A549 (cell line): ENCODE data around the gene ANKS1B. TPM values are rescaled to one million over a fixed set of nuclear protein-coding genes. Genes with fewer than 3 reads are reported as not detected.
A peak's percentile ranks its signal among the peaks of the same experiment; 100 is the strongest.
"Not testable (repeated sequence)": the region's sequence is repeated elsewhere in the genome, so short reads cannot be mapped to it uniquely, and the experiment has no call there.

ENCODE experiments used
- ATAC-seq, 2 experiments: fragments of 200-7000 bp in 1 of 2; fragments of >200 bp in 1 of 2; cut with Nextera tagmentation in 1 of 2; cut with Tn5 transposase in 1 of 2; 3 replicates each; pipeline versions ENCODE4 v1.8.0 to v1.9.1; 2018 to 2020; ENCODE audit warnings: mild to moderate bottlenecking in 1 of 2, moderate library complexity in 1 of 2
- CTCF ChIA-PET: fragments of 300-600 bp; sonication (Branson Sonifier 250); formaldehyde crosslinking; extraction: SDS; loops from one replicate; lab custom pipeline; 2021; ENCODE audit warnings: antibody characterized with exemption, inconsistent platforms; lab: Yijun Ruan, JAX
- POLR2A ChIA-PET: fragments of 350-600 bp; formaldehyde crosslinking; extraction: SDS; loops from one replicate; lab custom pipeline; 2021; ENCODE audit warnings: antibody characterized with exemption, inconsistent platforms; lab: Yijun Ruan, JAX
- DNase-seq, 2 experiments: peaks; one replicate each; pipeline versions ENCODE4 v3.0.0 to v3.0.0-alpha.2; 2011 to 2016; ENCODE audit warnings: low read depth in 1 of 2, low spot score in 1 of 2
- FAIRE-seq: peaks from 2 replicates; lab custom pipeline; 2011; peaks lifted over from hg19 to GRCh38; lab: Jason Lieb, UNC
- H3K27ac ChIP-seq, 2 experiments: fragments of >200 bp; sonication (Bioruptor Twin); formaldehyde crosslinking; 3 replicates each; pipeline ENCODE4 v1.5.1; 2016 to 2017
- H3K4me1 ChIP-seq: fragments of >200 bp; sonication (Bioruptor Twin); formaldehyde crosslinking; 3 replicates; pipeline ENCODE4 v1.6.1; 2016
- H3K4me2 ChIP-seq: fragments of >200 bp; sonication (Bioruptor Twin); formaldehyde crosslinking; 3 replicates; pipeline ENCODE4 v1.6.1; 2016
- H3K4me3 ChIP-seq: fragments of >200 bp; sonication (Bioruptor Twin); formaldehyde crosslinking; 3 replicates; pipeline ENCODE4 v1.5.1; 2016
- H3K9me3 ChIP-seq: fragments of >200 bp; sonication (Bioruptor Twin); formaldehyde crosslinking; 3 replicates; pipeline ENCODE4 v1.6.1; 2016
- FOSB ChIP-seq: fragments of 250-450 bp; sonication (Bioruptor Pico); IDR thresholded peaks from 2 replicates; pipeline ENCODE4 v1.5.0; 2020; ENCODE audit warnings: mild to moderate bottlenecking, moderate library complexity
- FOSL2 ChIP-seq, 2 experiments: fragments of 450-650 bp in 1 of 2; fragments of >200 bp in 1 of 2; sonication (Bioruptor Twin) in 1 of 2; formaldehyde crosslinking; IDR thresholded peaks; 2 replicates each; pipeline versions ENCODE4 v1.5.0 to v1.6.1; 2016 to 2020; ENCODE audit warnings: mild to moderate bottlenecking in 1 of 2, moderate library complexity in 1 of 2
- KDM5A ChIP-seq: fragments of 200-600 bp; sonication (generic); IDR thresholded peaks from 2 replicates; pipeline ENCODE4 v1.6.1; 2016; ENCODE audit warnings: antibody characterized with exemption, mild to moderate bottlenecking
- MAFK ChIP-seq: fragments of 450-650 bp; IDR thresholded peaks from 2 replicates; pipeline ENCODE4 v1.6.1; 2014; ENCODE audit not compliant: partially characterized antibody
- MAX ChIP-seq: IDR thresholded peaks from 2 replicates; pipeline ENCODE4 v1.6.1; 2012
- POLR2AphosphoS2 ChIP-seq: conservative IDR thresholded peaks from 2 replicates; pipeline ENCODE4 v1.6.1; 2012; ENCODE audit warnings: low read length, improper control_type of control experiment, inconsistent platforms
- RAD21 ChIP-seq, 2 experiments: fragments of >200 bp in 1 of 2; sonication (Bioruptor Twin) in 1 of 2; formaldehyde crosslinking in 1 of 2; IDR thresholded peaks in 1 of 2; conservative IDR thresholded peaks in 1 of 2; 2 replicates in 1 of 2; 3 replicates in 1 of 2; pipeline ENCODE4 v1.6.1; 2012 to 2018; ENCODE audit warnings: inconsistent platforms in 1 of 2
- REST ChIP-seq: fragments of 200-600 bp; sonication (generic); IDR thresholded peaks from 2 replicates; pipeline ENCODE4 v1.6.1; 2016; ENCODE audit warnings: antibody characterized with exemption, mild to moderate bottlenecking, moderate library complexity
- RNF2 ChIP-seq: fragments of 200-600 bp; sonication (generic); IDR thresholded peaks from 2 replicates; pipeline ENCODE4 v1.6.1; 2016; ENCODE audit warnings: low read depth, mild to moderate bottlenecking, antibody characterized with exemption, moderate library complexity, borderline replicate concordance
- SMC3 ChIP-seq: fragments of >200 bp; sonication (Bioruptor Twin); formaldehyde crosslinking; IDR thresholded peaks from 3 replicates; pipeline ENCODE4 v1.6.1; 2018; ENCODE audit warnings: inconsistent platforms
- TFCP2L1 ChIP-seq: fragments of 250-450 bp; sonication (Bioruptor Pico); IDR thresholded peaks from 2 replicates; pipeline ENCODE4 v1.5.0; 2021; ENCODE audit warnings: mild to moderate bottlenecking
- ZFP36 ChIP-seq: fragments of 450-650 bp; IDR thresholded peaks from 2 replicates; pipeline ENCODE4 v1.6.1; 2014; ENCODE audit warnings: borderline replicate concordance; ENCODE audit not compliant: partially characterized antibody
- WGBS: methylation state at CpG from one replicate; pipeline ENCODE4 v1.1.6; 2017; ENCODE audit errors: missing lambda C conversion rate; 5-methylcytosine and 5-hydroxymethylcytosine counted together
- polyA plus RNA-seq, 4 experiments: library from polyadenylated mRNA; depleted of rRNA in 3 of 4; stranded (reverse); fragments of >200 nt; fragmentation: RNase III in 1 of 4; extraction: RNeasy Plus Mini Kit Qiagen cat#74134 plus additional on column Dnase treatment in 1 of 4; gene quantifications; 2 replicates in 3 of 4; 3 replicates in 1 of 4; pipeline ENCODE4 v1.2.3, GENCODE V29; 2011 to 2017

Gene ANKS1B
- polyA plus RNA-seq, 2 of the 4 experiments (the other 2 are of a cell fraction): 1.5 to 2.2 TPM

GRCh38 chr12:99722690-99723486 lies 261.8 kb downstream of the ANKS1B start:
- H3K4me1 ChIP-seq: no peaks in the 10 kb centered on the region
- no peaks in the 10 kb centered on the region for H3K9me3 ChIP-seq
- ATAC-seq (no peak), FAIRE-seq (no peak), DNase-seq (no peak)
- CTCF ChIA-PET: no interaction called here
- POLR2A ChIA-PET: no interaction called here
- H3K27ac ChIP-seq: no peak overlapping the region
- no peak overlapping the region for H3K4me2 ChIP-seq
- 43% methylated on average over 4 of the region's 9 CpGs for WGBS
- TF ChIP-seq FOSL2 (IDR thresholded peaks at IDR 0.05) (no peak), FOSL2 (CRISPR knock-in tag; IDR thresholded peaks at IDR 0.05) (no peak), ZFP36 (no peak), REST (no peak), RNF2 (no peak), KDM5A (no peak), MAX (no peak), SMC3 (no peak), TFCP2L1 (CRISPR knock-in tag) (no peak), FOSB (CRISPR knock-in tag) (no peak), RAD21 (conservative IDR thresholded peaks at IDR 0.05 in 1 of 2, IDR thresholded peaks at IDR 0.05 in 1 of 2) (no peak)
- no peak overlapping the region for H3K4me3 ChIP-seq

GRCh38 chr12:99721715-99722275 lies 262.9 kb downstream of the ANKS1B start:
- Histone ChIP-seq H3K9me3 (no peaks in the 10 kb centered on the region), H3K4me3 (no peak overlapping the region), H3K4me2 (no peak overlapping the region), H3K27ac (no peak overlapping the region), H3K4me1 (no peaks in the 10 kb centered on the region)
- ChIA-PET POLR2A (no interaction called here), CTCF (interaction anchor here (0.6 kb wide), 1 partner anchor 420 kb away, joined by 3 read pairs; no protein-coding TSS in a partner anchor)
- FAIRE-seq: no peak
- WGBS: 11% methylated on average over 2 of the region's 2 CpGs
- TF ChIP-seq MAFK: peak; percentile 61
- no peak for TF ChIP-seq POLR2AphosphoS2
- ATAC-seq: no peak
- no peak for DNase-seq

GRCh38 chr12:99720083-99720465 lies 264.7 kb downstream of the ANKS1B start:
- H3K4me2 ChIP-seq, H3K27ac ChIP-seq, H3K4me1 ChIP-seq, H3K4me3 ChIP-seq, POLR2A ChIA-PET, DNase-seq, FAIRE-seq, CTCF ChIA-PET, ATAC-seq, H3K9me3 ChIP-seq: not testable (repeated sequence)
- 20% methylated on average over 4 of the region's 4 CpGs for WGBS

GRCh38 chr12:99719411-99720082 lies 265.2 kb downstream of the ANKS1B start:
- H3K4me3 ChIP-seq, FAIRE-seq, H3K27ac ChIP-seq, H3K4me2 ChIP-seq, DNase-seq, ATAC-seq, H3K4me1 ChIP-seq, POLR2A ChIA-PET, CTCF ChIA-PET, H3K9me3 ChIP-seq: not testable (repeated sequence)
- WGBS: 50% methylated on average over 8 of the region's 8 CpGs

GRCh38 chr12:99715841-99716510 lies 268.8 kb downstream of the ANKS1B start:
- DNase-seq, H3K27ac ChIP-seq, H3K4me1 ChIP-seq, CTCF ChIA-PET, H3K4me3 ChIP-seq, ATAC-seq, H3K9me3 ChIP-seq, POLR2A ChIA-PET, FAIRE-seq: not testable (repeated sequence)
- 33% methylated on average over 15 of the region's 16 CpGs for WGBS
- 0 out of 3 replicates have a peak overlapping the region, but pooled peaks have one; percentile 17 for H3K4me2 ChIP-seq

- POLR2A ChIA-PET, ATAC-seq, H3K4me1 ChIP-seq, DNase-seq, H3K27ac ChIP-seq, H3K4me2 ChIP-seq, H3K4me3 ChIP-seq, H3K9me3 ChIP-seq, CTCF ChIA-PET, FAIRE-seq: not testable (repeated sequence)
- 39% methylated on average over 4 of the region's 4 CpGs for WGBS
Measured at GRCh38 chr12:99714921-99715320, 269.8 kb downstream of the ANKS1B start.
